ENCODE measurements around the gene PSME2. TPM values are rescaled to one million over a fixed set of nuclear protein-coding genes. Genes with fewer than 3 reads are reported as not detected.
A peak's percentile ranks its signal among the peaks of the same experiment; 100 is the strongest.

PSME2 gene
- total and polyA plus RNA-seq, 2 of the 13 experiments (the other 11 are each of a cell fraction or from before 2014, with no cell fraction given), result 332 to 716 TPM

GRCh38 chr14:24093901-24094840 is 52.2 kb downstream of the PSME2 start, which contains the start of gene PCK2 (continued):
- TF ChIP-seq CEBPB (IDR thresholded peaks at IDR 0.05; ENCODE audit: borderline replicate concordance, low read depth, low read length) (peak; percentile 92), ZNF660 (CRISPR knock-in tag; IDR thresholded peaks at IDR 0.05; ENCODE audit: borderline replicate concordance, low read depth) (peak; percentile 94; the same call in 1 of the 2 replicates), THAP11 (CRISPR knock-in tag; IDR thresholded peaks at IDR 0.05) (peak; percentile 93), BCL3 (CRISPR knock-in tag; IDR thresholded peaks at IDR 0.05) (peak; percentile 96), TAF15 (IDR thresholded peaks at IDR 0.05; ENCODE audit: low read depth, low read length, poor library complexity, severe bottlenecking) (peak; percentile 92), TFAP4 (IDR thresholded peaks at IDR 0.05; ENCODE audit: borderline replicate concordance, low read depth) (peak; percentile 86; the same call in 1 of the 2 replicates), NPAS2 (CRISPR knock-in tag; IDR thresholded peaks at IDR 0.05; ENCODE audit: borderline replicate concordance) (no peak), THRA (CRISPR knock-in tag; IDR thresholded peaks at IDR 0.05; ENCODE audit: borderline replicate concordance) (peak; percentile 84), NR2F2 (IDR thresholded peaks at IDR 0.05; ENCODE audit: borderline replicate concordance, low read depth) (no peak), ZNF30 (CRISPR knock-in tag; IDR thresholded peaks at IDR 0.05) (no peak), ZSCAN12 (CRISPR knock-in tag; IDR thresholded peaks at IDR 0.05) (peak; percentile 93), ESRRA (CRISPR knock-in tag; IDR thresholded peaks at IDR 0.05; ENCODE audit: low read depth) (peak; percentile 57), ZMYM2 (CRISPR knock-in tag; IDR thresholded peaks at IDR 0.05) (peak; percentile 78), GABPB1 (CRISPR knock-in tag; IDR thresholded peaks at IDR 0.05) (peak; percentile 91), KLF9 (CRISPR knock-in tag; IDR thresholded peaks at IDR 0.05; ENCODE audit: low read depth) (peak; percentile 70; the same call in 1 of the 2 replicates), CBX1 (IDR thresholded peaks at IDR 0.05; ENCODE audit: low read depth) (peak; percentile 100), MBD4 (IDR thresholded peaks at IDR 0.05; ENCODE audit: borderline replicate concordance, low read length) (no peak), ZNF18 (CRISPR knock-in tag; IDR thresholded peaks at IDR 0.05; ENCODE audit: insufficient replicate concordance) (no peak), PRPF4 (IDR thresholded peaks at IDR 0.05; ENCODE audit: low read depth, low read length, poor library complexity, severe bottlenecking) (no peak), RBM39 (IDR thresholded peaks at IDR 0.05; ENCODE audit: low read depth, low read length, poor library complexity, severe bottlenecking) (peak; percentile 100), CENPT (CRISPR knock-in tag; IDR thresholded peaks at IDR 0.05; ENCODE audit: low read depth) (no peak), ZNF740 (CRISPR knock-in tag; IDR thresholded peaks at IDR 0.05) (peak; percentile 92)
